GM21825 (cell line): ENCODE data around the gene BRS3.

Experiments
- ATAC-seq: cut with Tn5 transposase; IDR thresholded peaks from one replicate; pipeline ENCODE4 v1.9.1; 2021; ENCODE audit warnings: mild to moderate bottlenecking, moderate library complexity; ENCODE audit not compliant: unreplicated experiment

The BRS3 gene

GRCh38 chrX:136493011-136493410, 5.3 kb downstream of the BRS3 start:
- ATAC-seq, result no peak

GRCh38 chrX:136495043-136495442, 7.3 kb downstream of the BRS3 start:
- no peak for ATAC-seq

GRCh38 chrX:136496186-136496763, 8.5 kb downstream of the BRS3 start:
- no peak for ATAC-seq

- ATAC-seq, result peak; percentile 76
Observed at GRCh38 chrX:136496764-136497555, 9.2 kb downstream of the BRS3 start.

GRCh38 chrX:136497556-136498052, 9.9 kb downstream of the BRS3 start, which contains the start of gene HTATSF1:
TSS of gene HTATSF1 (plus strand) at chrX:136497592. CDS start at chrX:136497685, 93 bp downstream.
- ATAC-seq, result peak; percentile 19

- no peak for ATAC-seq
Observed at GRCh38 chrX:136519069-136519468, 31.3 kb downstream of the BRS3 start.

- ATAC-seq, result no peak
Observed at GRCh38 chrX:136523770-136524169, 36.0 kb downstream of the BRS3 start.

- ATAC-seq, result no peak
Observed at GRCh38 chrX:136525738-136526606, 38.2 kb downstream of the BRS3 start.

- ATAC-seq, result no peak
Observed at GRCh38 chrX:136528645-136529315, 41.0 kb downstream of the BRS3 start.

GRCh38 chrX:136529795-136530194, 42.0 kb downstream of the BRS3 start:
- no peak for ATAC-seq

- no peak for ATAC-seq
Observed at GRCh38 chrX:136531951-136532350, 44.2 kb downstream of the BRS3 start, which contains the start of gene VGLL1. TSS of gene VGLL1 (plus strand) at chrX:136532215. CDS start at chrX:136536021, 3,806 bp downstream.

GRCh38 chrX:136534131-136534530, 46.4 kb downstream of the BRS3 start:
- no peak for ATAC-seq

- no peak for ATAC-seq
Observed at GRCh38 chrX:136538811-136539210, 51.1 kb downstream of the BRS3 start.

- ATAC-seq, result no peak
Observed at GRCh38 chrX:136540226-136540625, 52.5 kb downstream of the BRS3 start.

GRCh38 chrX:136541294-136541693, 53.5 kb downstream of the BRS3 start:
- no peak for ATAC-seq

GRCh38 chrX:136542281-136542680, 54.5 kb downstream of the BRS3 start:
- ATAC-seq, result no peak
